Effector memory CD8-positive, alpha-beta T cell (primary cell): ENCODE results near the gene CFDP1.

Experiments
- ATAC-seq: fragments of 150-1000 bp; cut with Tn5 transposase; replicated peaks from 2 replicates; pipeline ENCODE4 v1.10.0; 2021; ENCODE audit warnings: mild to moderate bottlenecking, moderate library complexity
- DNase-seq, 3 experiments: peaks; one replicate each; pipeline ENCODE4 v3.0.0; 2021
- H3K27ac Mint-ChIP-seq, 2 donors: one replicate each; pipeline ENCODE4 v1.8.0; 2022; ENCODE audit warnings: mild to moderate bottlenecking in 2 of 2, mixed read lengths in 2 of 2, moderate library complexity in 2 of 2
- H3K27me3 Mint-ChIP-seq, 2 donors: one replicate each; pipeline ENCODE4 v1.8.0; 2022; ENCODE audit warnings: mixed read lengths in 2 of 2
- H3K36me3 Mint-ChIP-seq: one replicate; pipeline ENCODE4 v1.8.0; 2022; ENCODE audit warnings: mild to moderate bottlenecking, moderate library complexity, mixed read lengths; ENCODE audit not compliant: insufficient read depth
- H3K4me1 Mint-ChIP-seq, 2 donors: one replicate each; pipeline ENCODE4 v1.8.0; 2022; ENCODE audit warnings: low read depth in 2 of 2, mixed read lengths in 2 of 2
- H3K4me3 Mint-ChIP-seq, 2 donors: one replicate each; pipeline ENCODE4 v1.8.0; 2022; ENCODE audit warnings: mild to moderate bottlenecking in 2 of 2, mixed read lengths in 2 of 2, moderate library complexity in 2 of 2
- H3K9me3 Mint-ChIP-seq, 2 donors: one replicate each; pipeline ENCODE4 v1.8.0; 2022; ENCODE audit warnings: mixed read lengths in 2 of 2

Gene CFDP1

DNA sequence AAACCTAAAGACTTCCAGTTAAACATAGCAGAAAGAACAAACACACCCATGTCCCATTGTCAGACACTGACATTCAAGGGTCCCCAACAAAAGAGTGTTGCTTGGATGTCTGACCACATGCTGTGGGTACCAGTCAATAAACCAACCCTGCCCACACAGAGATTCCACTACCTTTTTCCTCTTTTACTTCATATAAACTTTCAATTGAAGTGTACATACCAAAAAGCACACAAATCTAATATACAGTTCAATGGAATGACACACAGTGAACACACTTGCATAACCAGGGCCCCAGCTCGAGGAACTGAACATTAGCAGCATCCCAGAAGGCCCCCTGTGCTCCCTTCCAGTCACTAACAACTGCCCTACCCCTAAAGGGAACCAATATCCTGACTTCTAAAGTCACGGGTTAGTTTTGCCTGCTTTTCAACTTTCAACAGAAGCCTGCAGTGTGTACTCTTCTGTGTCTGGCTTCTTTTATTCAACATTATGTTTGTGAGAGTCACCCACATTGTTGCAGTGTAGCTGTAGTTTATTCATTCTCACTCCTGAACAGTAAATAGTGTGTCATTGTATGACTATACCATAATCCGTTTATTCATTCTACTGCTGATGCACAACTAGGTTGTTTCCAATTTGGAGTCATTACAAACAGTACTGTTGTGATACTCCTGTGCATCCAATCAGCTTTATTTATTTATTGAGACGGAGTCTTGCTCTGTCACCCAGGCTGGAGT is 18.0 kb downstream of the CFDP1 start:
- DNase-seq (no peak), ATAC-seq (no peak)
- H3K27me3 Mint-ChIP-seq: no peaks in the 10 kb centered on the region
- H3K4me1 Mint-ChIP-seq: peaks cover 12 to 26% of the 10 kb centered on the region in 2 donors
- peak overlapping the region in 1 of 2 donors; percentile 60 for H3K27ac Mint-ChIP-seq
- H3K9me3 Mint-ChIP-seq: no peaks in the 10 kb centered on the region
- no peak overlapping the region for H3K4me3 Mint-ChIP-seq
- peaks cover 32% of the 10 kb centered on the region for H3K36me3 Mint-ChIP-seq

GRCh38 chr16:75413951-75414350 is 19.4 kb downstream of the CFDP1 start:
- H3K9me3 Mint-ChIP-seq: no peaks in the 10 kb centered on the region
- no peaks in the 10 kb centered on the region for H3K27me3 Mint-ChIP-seq
- ATAC-seq (no peak), DNase-seq (no peak)
- H3K4me1 Mint-ChIP-seq: peaks cover 10 to 24% of the 10 kb centered on the region in 2 donors
- peaks cover 43% of the 10 kb centered on the region for H3K36me3 Mint-ChIP-seq
- no peak overlapping the region for H3K4me3 Mint-ChIP-seq
- H3K27ac Mint-ChIP-seq: no peak overlapping the region

DNA sequence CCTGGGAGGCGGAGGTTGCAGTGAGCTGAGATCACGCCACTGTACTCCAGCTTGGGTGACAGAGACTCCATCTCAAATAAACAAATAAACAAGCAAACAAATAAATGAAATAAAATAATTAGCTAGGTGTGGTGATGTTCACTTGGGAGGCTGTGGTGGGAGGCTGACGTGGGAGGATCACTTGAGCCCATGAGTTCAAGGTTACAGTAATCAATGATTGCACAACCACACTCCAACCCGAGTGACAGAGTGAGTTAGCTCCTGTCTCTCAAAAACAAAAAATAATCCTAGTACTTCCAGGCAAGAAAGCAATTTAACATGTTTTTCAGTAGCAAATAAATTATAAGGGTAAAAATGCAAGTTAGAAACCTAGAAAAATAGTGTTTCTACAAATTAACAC is 26.4 kb downstream of the CFDP1 start:
- Mint-ChIP-seq H3K4me1 (peaks cover 0 to 2% of the 10 kb centered on the region in 2 donors), H3K36me3 (peaks cover 42% of the 10 kb centered on the region)
- ATAC-seq: no peak

GRCh38 chr16:75402821-75403475 is 30.4 kb downstream of the CFDP1 start:
- Mint-ChIP-seq H3K4me3 (no peak overlapping the region), H3K4me1 (peaks cover 1 to 3% of the 10 kb centered on the region in 2 donors), H3K9me3 (no peaks in the 10 kb centered on the region), H3K27ac (no peak overlapping the region), H3K36me3 (peaks cover 15% of the 10 kb centered on the region), H3K27me3 (no peaks in the 10 kb centered on the region)
- DNase-seq (peak in 1 of 3 experiments; percentile 6), ATAC-seq (peak; percentile 49)

More for the DNA sequence above, 26.4 kb downstream of the CFDP1 start:
- no peaks in the 10 kb centered on the region for H3K27me3 Mint-ChIP-seq
- no peak overlapping the region for H3K4me3 Mint-ChIP-seq
- DNase-seq: no peak
- H3K9me3 Mint-ChIP-seq: no peaks in the 10 kb centered on the region
- H3K27ac Mint-ChIP-seq: peak overlapping the region in 1 of 2 donors; percentile 66

DNA sequence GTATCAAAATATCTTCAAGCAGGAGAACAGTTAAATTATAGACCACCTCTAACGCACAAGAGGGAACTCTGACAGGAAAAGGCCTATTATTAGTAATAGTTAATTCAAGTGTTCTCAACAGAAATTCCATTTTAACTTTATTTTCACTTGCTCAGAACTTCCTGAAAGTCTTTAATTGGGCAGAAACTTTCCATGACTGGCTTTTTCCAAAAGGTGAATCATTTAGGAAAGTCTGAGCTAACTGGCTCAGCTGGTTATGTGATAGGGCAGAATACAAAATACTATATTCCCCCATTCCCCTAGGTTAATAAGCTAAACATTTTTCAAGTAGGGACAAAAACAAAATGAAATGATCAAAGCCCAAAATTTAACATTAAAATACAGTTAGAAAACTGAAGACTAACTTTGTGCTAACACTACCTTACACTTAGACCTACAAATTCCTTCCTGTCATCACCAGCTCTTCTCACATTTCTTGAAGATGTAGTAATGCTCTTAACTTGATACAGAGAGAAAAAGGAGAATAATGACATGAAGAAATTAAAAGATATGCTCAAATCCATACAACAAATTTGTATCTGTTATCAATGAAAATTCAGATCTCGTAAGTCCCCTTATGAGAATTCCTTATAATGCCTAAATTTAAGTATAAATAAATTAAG is 31.0 kb downstream of the CFDP1 start:
- H3K27me3 Mint-ChIP-seq: no peaks in the 10 kb centered on the region
- ATAC-seq: no peak
- no peak overlapping the region for H3K4me3 Mint-ChIP-seq
- H3K9me3 Mint-ChIP-seq: no peaks in the 10 kb centered on the region
- DNase-seq: no peak
- peaks cover 9% of the 10 kb centered on the region for H3K36me3 Mint-ChIP-seq
- H3K4me1 Mint-ChIP-seq: peaks cover 1 to 3% of the 10 kb centered on the region in 2 donors
- H3K27ac Mint-ChIP-seq: peak overlapping the region in 1 of 2 donors; percentile 56

DNA sequence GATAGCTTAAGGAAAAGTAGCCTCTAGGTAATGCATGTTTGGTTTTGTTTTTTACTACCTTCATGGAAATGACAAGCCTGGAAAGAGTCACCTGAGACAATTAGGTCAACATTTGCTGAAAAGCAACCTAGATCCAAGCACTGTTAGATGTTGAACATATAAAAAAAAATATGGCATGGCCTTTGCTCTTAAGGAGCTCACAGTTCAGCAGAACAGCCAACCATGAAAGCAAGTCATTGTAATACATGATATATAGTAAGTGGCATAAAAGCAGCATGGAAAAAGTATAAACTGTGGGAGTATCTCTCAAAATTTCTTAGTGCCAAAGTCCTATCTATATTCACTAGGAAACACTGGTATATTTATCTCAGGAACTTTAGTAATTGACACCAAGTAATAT is 31.6 kb downstream of the CFDP1 start:
- Mint-ChIP-seq H3K27me3 (no peaks in the 10 kb centered on the region), H3K9me3 (no peaks in the 10 kb centered on the region), H3K36me3 (peaks cover 6% of the 10 kb centered on the region), H3K4me1 (peaks cover 1 to 3% of the 10 kb centered on the region in 2 donors), H3K4me3 (no peak overlapping the region), H3K27ac (peak overlapping the region in 1 of 2 donors; percentile 56)
- DNase-seq: no peak
- ATAC-seq: no peak

DNA sequence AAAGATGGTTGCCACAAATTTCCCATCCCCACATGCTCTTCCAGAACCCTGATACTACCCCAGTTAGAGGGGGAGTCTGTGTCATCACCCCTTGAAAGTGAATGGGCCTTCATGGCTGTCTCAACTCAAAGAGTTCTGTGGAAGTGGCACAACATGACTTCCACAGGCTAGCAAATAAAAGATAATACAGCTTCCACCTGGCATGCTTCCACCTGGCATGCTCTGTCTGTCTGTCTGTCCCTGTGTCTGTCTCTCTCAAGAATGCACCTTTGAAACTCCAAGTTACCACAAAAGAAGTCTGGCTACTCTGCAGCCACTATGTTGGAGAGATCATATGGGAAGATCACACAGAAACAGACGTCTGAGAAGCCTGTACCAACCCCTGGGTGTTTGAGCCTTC is 35.0 kb downstream of the CFDP1 start:
- no peak overlapping the region for H3K4me3 Mint-ChIP-seq
- ATAC-seq (no peak), DNase-seq (no peak)
- H3K27ac Mint-ChIP-seq: peak overlapping the region in 1 of 2 donors; percentile 80
- H3K9me3 Mint-ChIP-seq: no peaks in the 10 kb centered on the region
- H3K36me3 Mint-ChIP-seq: peaks cover 27% of the 10 kb centered on the region
- H3K27me3 Mint-ChIP-seq: no peaks in the 10 kb centered on the region
- H3K4me1 Mint-ChIP-seq: peaks cover 1 to 3% of the 10 kb centered on the region in 2 donors

DNA sequence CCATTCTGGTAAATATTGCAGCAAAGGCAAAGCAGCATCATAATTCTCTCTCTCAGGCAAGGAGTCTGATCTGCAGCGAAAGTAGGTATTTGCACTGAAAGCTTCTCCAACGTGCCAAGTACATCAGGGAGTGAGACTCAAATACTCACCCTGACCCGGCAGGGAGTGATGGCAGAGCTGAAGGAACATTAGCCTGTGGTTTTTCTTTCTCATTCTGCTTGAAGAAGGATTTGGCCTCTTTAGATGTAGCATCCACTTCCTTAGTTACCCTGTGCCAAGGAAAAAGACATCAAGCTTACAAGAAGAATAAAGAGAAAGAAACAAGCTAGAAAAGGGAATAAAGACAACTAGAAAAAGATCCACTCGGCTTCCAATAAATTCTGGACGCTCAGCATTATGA is 38.4 kb downstream of the CFDP1 start:
- H3K27me3 Mint-ChIP-seq: no peaks in the 10 kb centered on the region
- DNase-seq (no peak), ATAC-seq (no peak)
- peaks cover 43% of the 10 kb centered on the region for H3K36me3 Mint-ChIP-seq
- no peak overlapping the region for H3K27ac Mint-ChIP-seq
- H3K4me1 Mint-ChIP-seq: peaks cover 0 to 1% of the 10 kb centered on the region in 2 donors
- H3K9me3 Mint-ChIP-seq: no peaks in the 10 kb centered on the region
- no peak overlapping the region for H3K4me3 Mint-ChIP-seq

- H3K27ac Mint-ChIP-seq: peak overlapping the region; percentile 23 to 28
- H3K4me3 Mint-ChIP-seq: no peak overlapping the region
- no peaks in the 10 kb centered on the region for H3K27me3 Mint-ChIP-seq
- peaks cover 40% of the 10 kb centered on the region for H3K36me3 Mint-ChIP-seq
- H3K9me3 Mint-ChIP-seq: no peaks in the 10 kb centered on the region
- H3K4me1 Mint-ChIP-seq: no peaks in the 10 kb centered on the region
- DNase-seq: no peak
- ATAC-seq: no peak
Measured at GRCh38 chr16:75392906-75393305, 40.4 kb downstream of the CFDP1 start.

DNA sequence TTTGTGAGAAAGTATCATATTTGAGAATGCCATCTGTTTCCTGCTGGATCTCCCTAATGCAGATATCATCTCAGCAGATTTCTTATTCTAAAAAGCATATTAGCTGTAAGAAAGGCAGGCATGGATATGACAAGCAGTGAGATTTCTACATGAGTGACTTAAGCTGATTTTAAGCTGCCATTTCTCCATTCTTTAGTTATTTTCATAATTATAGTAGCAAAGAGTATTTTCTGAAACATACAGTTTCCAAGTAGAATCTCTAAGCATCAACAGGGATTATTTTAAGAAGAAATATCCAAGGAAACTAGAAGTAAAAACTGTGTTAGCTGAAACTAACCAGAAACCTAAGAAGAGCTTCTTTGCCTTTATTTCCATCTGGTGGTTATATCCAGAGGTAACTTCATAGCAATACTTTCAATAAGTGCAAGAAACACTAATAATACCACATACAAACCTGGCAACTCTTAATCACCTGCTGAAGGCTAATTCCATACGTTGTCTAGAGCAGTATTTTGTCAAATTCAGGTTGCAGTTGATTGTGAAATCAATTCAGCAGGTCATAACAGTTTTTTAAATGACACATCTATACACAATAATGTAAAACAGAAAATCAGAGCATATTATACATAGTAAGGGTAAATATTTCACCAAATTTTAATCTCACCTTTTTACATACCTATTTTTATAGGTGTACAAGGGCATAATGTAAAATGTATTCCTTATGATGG is 42.2 kb downstream of the CFDP1 start:
- H3K4me3 Mint-ChIP-seq: no peak overlapping the region
- no peak for ATAC-seq
- no peak for DNase-seq
- H3K36me3 Mint-ChIP-seq: peaks cover 43% of the 10 kb centered on the region
- H3K27me3 Mint-ChIP-seq: no peaks in the 10 kb centered on the region
- peak overlapping the region in 1 of 2 donors; percentile 18 for H3K27ac Mint-ChIP-seq
- no peaks in the 10 kb centered on the region for H3K4me1 Mint-ChIP-seq
- H3K9me3 Mint-ChIP-seq: no peaks in the 10 kb centered on the region

GRCh38 chr16:75389096-75389690 is 44.1 kb downstream of the CFDP1 start:
- H3K27ac Mint-ChIP-seq: peak overlapping the region in 1 of 2 donors; percentile 49
- no peaks in the 10 kb centered on the region for H3K27me3 Mint-ChIP-seq
- no peaks in the 10 kb centered on the region for H3K4me1 Mint-ChIP-seq
- H3K9me3 Mint-ChIP-seq: no peaks in the 10 kb centered on the region
- H3K4me3 Mint-ChIP-seq: no peak overlapping the region
- peaks cover 29% of the 10 kb centered on the region for H3K36me3 Mint-ChIP-seq
- no peak for DNase-seq
- no peak for ATAC-seq

GRCh38 chr16:75387951-75388350 is 45.4 kb downstream of the CFDP1 start:
- Mint-ChIP-seq H3K36me3 (peaks cover 18% of the 10 kb centered on the region), H3K27me3 (no peaks in the 10 kb centered on the region), H3K4me1 (no peaks in the 10 kb centered on the region), H3K27ac (peak overlapping the region in 1 of 2 donors; percentile 62), H3K4me3 (no peak overlapping the region), H3K9me3 (no peaks in the 10 kb centered on the region)
- DNase-seq (no peak), ATAC-seq (no peak)
